Activated CD4-positive, alpha-beta T cell treated with anti-CD3 and anti-CD28 coated beads, Interleukin-2, Interleukin-6, amounts not matched to agents 100 ng/mL and 50 ng/mL, durations not matched to agents 16 hours and 8 hours (primary cell): ENCODE results near the gene FCSK.

ENCODE experiments used
- DNase-seq: peaks from one replicate; pipeline ENCODE4 v3.0.0-alpha.2; 2020

Gene FCSK

GRCh38 chr16:70457446-70458166 lies 3.2 kb downstream of the FCSK start:
- no peak for DNase-seq

- DNase-seq = no peak
Observed at GRCh38 chr16:70460737-70461261, 6.4 kb downstream of the FCSK start.

- DNase-seq = no peak
Observed at GRCh38 chr16:70463235-70463634, 8.8 kb downstream of the FCSK start.

GRCh38 chr16:70465999-70466804 lies 11.8 kb downstream of the FCSK start:
- DNase-seq = no peak

GRCh38 chr16:70466805-70467076 lies 12.3 kb downstream of the FCSK start:
- no peak for DNase-seq

DNA sequence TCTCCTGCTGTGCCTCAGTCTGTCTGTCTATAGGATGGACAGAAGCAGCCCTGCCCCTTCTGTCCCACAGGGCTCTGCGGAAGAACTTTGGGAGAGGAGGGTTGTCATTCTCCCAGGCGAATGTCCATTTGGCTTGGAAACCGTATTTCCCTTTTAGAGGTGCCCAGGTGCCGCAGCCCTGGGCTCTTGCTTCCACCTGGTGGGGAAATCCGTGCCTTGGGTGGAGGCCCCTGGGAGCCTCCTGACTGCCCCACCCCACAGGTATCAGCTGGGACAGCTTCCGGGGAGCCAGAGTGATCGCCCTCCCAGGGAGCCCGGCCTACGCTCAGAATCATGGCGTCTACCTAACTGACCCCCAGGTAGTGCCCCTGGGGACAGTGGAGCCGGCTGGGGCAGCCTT lies 12.7 kb downstream of the FCSK start:
- no peak for DNase-seq

DNA sequence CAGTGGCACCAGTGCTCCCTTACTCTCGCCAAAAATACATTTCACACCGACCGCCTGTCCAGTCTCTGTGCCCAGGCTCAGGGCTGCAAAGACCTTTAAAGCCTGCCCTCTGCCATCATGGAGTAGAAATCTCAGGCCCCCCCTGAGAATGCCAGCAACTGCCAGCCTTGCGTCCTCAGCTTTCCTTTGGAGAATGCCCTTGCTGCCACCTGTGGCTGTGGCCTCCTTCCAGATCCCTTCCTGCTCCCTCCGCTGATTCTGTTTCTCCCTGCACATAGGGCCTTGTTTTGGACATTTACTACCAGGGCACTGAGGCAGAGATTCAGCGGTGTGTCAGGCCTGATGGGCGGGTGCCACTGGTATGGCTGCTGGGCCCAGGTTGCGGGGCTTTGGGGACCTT lies 13.2 kb downstream of the FCSK start:
- DNase-seq = no peak

GRCh38 chr16:70468776-70469525 lies 14.6 kb downstream of the FCSK start:
- DNase-seq = no peak

- no peak for DNase-seq
Observed at GRCh38 chr16:70470141-70470926, 15.9 kb downstream of the FCSK start.

GRCh38 chr16:70470927-70471341 lies 16.5 kb downstream of the FCSK start:
- DNase-seq = no peak

DNA sequence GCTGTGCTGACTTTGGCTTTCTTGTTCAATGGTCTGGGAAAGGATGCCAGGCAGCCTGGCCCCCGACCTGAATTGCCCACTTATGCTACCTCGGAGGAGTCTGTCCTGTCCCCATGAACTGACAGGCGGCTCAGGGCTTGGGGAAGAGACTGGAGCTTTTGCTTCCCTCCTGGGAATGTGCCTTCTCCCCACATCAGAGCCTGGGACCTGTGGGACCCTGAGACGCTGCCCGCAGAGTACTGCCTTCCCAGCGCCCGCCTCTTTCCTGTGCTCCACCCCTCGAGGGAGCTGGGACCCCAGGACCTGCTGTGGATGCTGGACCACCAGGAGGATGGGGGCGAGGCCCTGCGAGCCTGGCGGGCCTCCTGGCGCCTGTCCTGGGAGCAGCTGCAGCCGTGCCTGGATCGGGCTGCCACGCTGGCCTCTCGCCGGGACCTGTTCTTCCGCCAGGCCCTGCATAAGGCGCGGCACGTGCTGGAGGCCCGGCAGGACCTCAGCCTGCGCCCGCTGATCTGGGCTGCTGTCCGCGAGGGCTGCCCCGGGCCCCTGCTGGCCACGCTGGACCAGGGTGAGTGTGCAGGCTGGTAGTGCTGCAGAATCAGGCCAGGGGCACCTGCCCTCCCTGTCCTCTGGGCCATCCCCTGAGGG lies 18.5 kb downstream of the FCSK start:
- no peak for DNase-seq

GRCh38 chr16:70473446-70474319 lies 19.3 kb downstream of the FCSK start:
- DNase-seq = no peak

DNA sequence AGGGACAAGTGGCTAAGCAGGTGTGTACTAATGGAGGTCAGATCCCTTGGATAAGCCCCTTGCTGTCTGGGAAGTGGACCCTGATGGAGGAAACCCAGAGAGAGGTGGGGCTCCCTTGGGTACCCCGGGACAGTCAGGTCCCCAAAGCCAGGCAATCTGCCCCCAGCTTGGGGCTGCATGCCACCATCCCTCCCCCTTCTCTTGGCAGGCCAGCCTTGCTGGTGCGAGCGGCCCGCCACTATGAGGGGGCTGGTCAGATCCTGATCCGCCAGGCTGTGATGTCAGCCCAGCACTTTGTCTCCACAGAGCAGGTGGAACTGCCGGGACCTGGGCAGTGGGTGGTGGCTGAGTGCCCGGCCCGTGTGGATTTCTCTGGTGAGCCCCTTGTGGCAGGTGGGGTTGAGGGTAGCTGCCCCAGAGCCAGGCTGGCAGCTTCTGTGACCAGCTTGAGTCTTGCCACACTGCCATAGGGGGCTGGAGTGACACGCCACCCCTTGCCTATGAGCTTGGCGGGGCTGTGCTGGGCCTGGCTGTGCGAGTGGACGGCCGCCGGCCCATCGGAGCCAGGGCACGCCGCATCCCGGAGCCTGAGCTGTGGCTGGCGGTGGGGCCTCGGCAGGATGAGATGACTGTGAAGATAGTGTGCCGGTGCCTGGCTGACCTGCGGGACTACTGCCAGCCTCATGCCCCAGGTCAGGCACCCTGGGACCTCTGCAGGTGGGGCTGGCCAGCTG lies 20.1 kb downstream of the FCSK start:
- no peak for DNase-seq

GRCh38 chr16:70475054-70475871 lies 20.9 kb downstream of the FCSK start:
- DNase-seq = no peak

GRCh38 chr16:70476272-70477020 lies 22.1 kb downstream of the FCSK start:
- DNase-seq = peak; percentile 92

GRCh38 chr16:70478169-70478568 lies 23.8 kb downstream of the FCSK start:
- no peak for DNase-seq

DNA sequence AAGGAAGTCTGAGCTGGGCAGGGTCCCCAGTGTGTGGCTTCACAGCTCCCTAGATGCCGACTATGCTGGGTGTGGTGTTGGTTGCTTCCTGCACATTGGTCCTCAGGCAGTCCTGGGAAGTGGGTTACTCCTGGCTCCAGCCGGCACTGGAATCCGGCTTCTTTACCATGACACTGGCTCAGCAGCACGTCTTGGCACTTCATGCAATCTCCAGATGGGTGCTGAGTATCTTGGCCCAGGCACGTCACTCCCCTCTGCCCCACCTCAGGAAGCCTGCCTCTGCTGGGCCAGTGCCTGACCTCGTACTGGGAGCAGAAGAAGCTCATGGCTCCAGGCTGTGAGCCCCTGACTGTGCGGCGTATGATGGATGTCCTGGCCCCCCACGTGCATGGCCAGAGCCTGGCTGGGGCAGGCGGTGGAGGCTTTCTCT lies 24.5 kb downstream of the FCSK start:
- no peak for DNase-seq
